GM12878 (cell line): Measurements from ENCODE around the gene RPL10. TPM values are rescaled to one million over a fixed set of nuclear protein-coding genes. Genes with fewer than 3 reads are reported as not detected.

ENCODE experiments used
- ATAC-seq: fragments of 200-7000 bp; cut with Tn5 transposase; 3 replicates; pipeline ENCODE4 v1.9.1; 2020; ENCODE audit warnings: mild to moderate bottlenecking, moderate library complexity
- BruUV-seq: library from RNA; stranded (reverse); fragments of 400-500 nt; replicated peaks from 2 replicates; lab custom pipeline; 2021; lab: Mats Ljungman, UMichigan
- CTCF ChIA-PET: fragments of 300-600 bp; sonication (Branson Sonifier 250); formaldehyde crosslinking; extraction: SDS; loops from one replicate; lab custom pipeline; 2021; ENCODE audit warnings: inconsistent platforms; lab: Yijun Ruan, JAX
- POLR2A ChIA-PET: fragments of 350-600 bp; formaldehyde crosslinking; extraction: SDS; loops from one replicate; lab custom pipeline; 2021; ENCODE audit warnings: inconsistent platforms; lab: Charles Lee
- RAD21 ChIA-PET: fragments of 300-600 bp; sonication (Branson Sonifier 250); formaldehyde crosslinking; loops from one replicate; lab custom pipeline; 2023; ENCODE audit warnings: antibody characterized with exemption; ENCODE audit not compliant: unreplicated experiment; lab: Charles Lee
- SMC1A ChIA-PET: fragments of 300-600 bp; sonication (Branson Sonifier 250); formaldehyde crosslinking; loops from one replicate; lab custom pipeline; 2023; ENCODE audit not compliant: unreplicated experiment, uncharacterized antibody; lab: Charles Lee
- DNase-seq: peaks from one replicate; pipeline ENCODE4 v3.0.0-alpha.2; 2011; ENCODE audit warnings: low read depth, low spot score
- FAIRE-seq: peaks from 3 replicates; lab custom pipeline; 2011; peaks lifted over from hg19 to GRCh38; lab: Jason Lieb, UNC
- H2AFZ ChIP-seq: 2 replicates; pipeline ENCODE4 v1.6.0; 2011; ENCODE audit warnings: low read depth, low read length, control low read depth; ENCODE audit not compliant: control insufficient read depth
- H3K27ac ChIP-seq: 2 replicates; pipeline ENCODE4 v1.5.1; 2011; ENCODE audit warnings: control low read depth; ENCODE audit not compliant: control insufficient read depth, insufficient read depth
- H3K27me3 ChIP-seq, 2 experiments: replicated peaks in 1 of 2; 2 replicates each; pipeline versions ENCODE4 v1.6.0 to v1.6.1; 2011; ENCODE audit warnings: low read length in 1 of 2; ENCODE audit not compliant: control insufficient read depth in 2 of 2, insufficient read depth in 2 of 2
- H3K36me3 ChIP-seq, 2 experiments: 2 replicates each; pipeline ENCODE4 v1.5.1; 2011; ENCODE audit warnings: low read length in 1 of 2; ENCODE audit not compliant: control insufficient read depth in 2 of 2, insufficient read depth in 2 of 2
- H3K4me1 ChIP-seq: 2 replicates; pipeline ENCODE4 v1.6.1; 2011; ENCODE audit warnings: mild to moderate bottlenecking, low read length, moderate library complexity, mixed read lengths; ENCODE audit not compliant: control insufficient read depth, insufficient read depth
- H3K4me2 ChIP-seq: 2 replicates; pipeline ENCODE4 v1.6.0; 2011; ENCODE audit warnings: control low read depth; ENCODE audit not compliant: control insufficient read depth, insufficient read depth
- H3K4me3 ChIP-seq: fragments of 200-600 bp; sonication (generic); 2 replicates; pipeline ENCODE4 v1.5.1; 2016
- H3K79me2 ChIP-seq: 2 replicates; pipeline ENCODE4 v1.6.0; 2011; ENCODE audit warnings: low read length; ENCODE audit not compliant: control insufficient read depth, insufficient read depth
- H3K9ac ChIP-seq: 2 replicates; pipeline ENCODE4 v1.8.0; 2011; ENCODE audit warnings: low read length, control low read depth, mixed read lengths; ENCODE audit not compliant: control insufficient read depth, insufficient read depth
- H3K9me3 ChIP-seq: replicated peaks from 3 replicates; pipeline ENCODE4 v1.5.1; 2011; ENCODE audit warnings: mild to moderate bottlenecking, low read length; ENCODE audit not compliant: control insufficient read depth, insufficient read depth
- H4K20me1 ChIP-seq: 2 replicates; pipeline ENCODE4 v1.6.0; 2011; ENCODE audit not compliant: control insufficient read depth, insufficient read depth
- BHLHE40 ChIP-seq, 2 experiments: fragments of 450-650 bp in 1 of 2; IDR thresholded peaks; 2 replicates each; pipeline ENCODE4 v1.6.1; 2011 to 2017; ENCODE audit warnings: low read depth in 2 of 2, borderline replicate concordance in 1 of 2, improper control_type of control experiment in 1 of 2, low read length in 1 of 2, mild to moderate bottlenecking in 1 of 2
- EED ChIP-seq: sonication (generic); IDR thresholded peaks from 2 replicates; pipeline ENCODE4 v1.6.1; 2016; ENCODE audit warnings: antibody characterized with exemption, low read depth
- EGR1 ChIP-seq, 2 experiments: IDR thresholded peaks; 1 replicate in 1 of 2; 2 replicates in 1 of 2; pipeline ENCODE4 v1.6.1; 2011 to 2012; ENCODE audit warnings: low read depth in 2 of 2, low read length in 2 of 2, borderline replicate concordance in 1 of 2, mild to moderate bottlenecking in 1 of 2, moderate library complexity in 1 of 2
- EP300 ChIP-seq, 2 experiments: fragments of 150-350 bp in 1 of 2; IDR thresholded peaks; 2 replicates each; pipeline ENCODE4 v1.6.1; 2011 to 2012; ENCODE audit warnings: low read depth in 2 of 2, low read length in 2 of 2, borderline replicate concordance in 1 of 2, improper control_type of control experiment in 1 of 2, inconsistent platforms in 1 of 2; ENCODE audit not compliant: control insufficient read depth in 1 of 2
- FOXM1 ChIP-seq: IDR thresholded peaks from 2 replicates; pipeline ENCODE4 v1.6.1; 2012; ENCODE audit warnings: low read depth, mild to moderate bottlenecking, inconsistent platforms, low read length, moderate library complexity
- GABPA ChIP-seq: IDR thresholded peaks from 2 replicates; pipeline ENCODE4 v1.6.1; 2014; ENCODE audit warnings: antibody characterized with exemption, low read depth, mild to moderate bottlenecking, inconsistent platforms
- HCFC1 ChIP-seq: fragments of 150-350 bp; IDR thresholded peaks from 2 replicates; pipeline ENCODE4 v1.6.1; 2014; ENCODE audit warnings: low read length
- MEF2A ChIP-seq: IDR thresholded peaks from 2 replicates; pipeline ENCODE4 v1.6.1; 2011; ENCODE audit warnings: low read depth, mild to moderate bottlenecking, low read length, moderate library complexity; ENCODE audit not compliant: insufficient read depth
- POLR2AphosphoS2 ChIP-seq: IDR thresholded peaks from 2 replicates; pipeline ENCODE4 v1.6.1; 2011; ENCODE audit warnings: low read depth, mild to moderate bottlenecking, low read length, improper control_type of control experiment, moderate library complexity
- POU2F2 ChIP-seq: IDR thresholded peaks from 3 replicates; pipeline ENCODE4 v1.6.1; 2011; ENCODE audit warnings: low read depth, mild to moderate bottlenecking, low read length, borderline replicate concordance
- RBBP5 ChIP-seq: fragments of 200-600 bp; sonication (generic); conservative IDR thresholded peaks from 2 replicates; pipeline ENCODE4 v1.6.1; 2016
- RELA ChIP-seq: fragments of 450-650 bp; IDR thresholded peaks from 2 replicates; pipeline ENCODE4 v1.8.0; 2014; ENCODE audit warnings: borderline replicate concordance; ENCODE audit not compliant: partially characterized antibody
- RUNX3 ChIP-seq: IDR thresholded peaks from 2 replicates; pipeline ENCODE4 v1.6.1; 2012; ENCODE audit warnings: low read length, inconsistent platforms
- SMC3 ChIP-seq: IDR thresholded peaks from 2 replicates; pipeline ENCODE4 v1.6.1; 2011; ENCODE audit warnings: low read length, improper control_type of control experiment, borderline replicate concordance
- TAF1 ChIP-seq: IDR thresholded peaks from 2 replicates; pipeline ENCODE4 v1.6.1; 2011; ENCODE audit warnings: mild to moderate bottlenecking, low read depth, low read length, borderline replicate concordance
- WGBS: methylation state at CpG from one replicate; pipeline ENCODE4 v1.1.6; 2016; ENCODE audit warnings: low lambda C conversion rate; ENCODE audit not compliant: insufficient replicate concordance, insufficient coverage; ENCODE audit errors: missing lambda C conversion rate; 5-methylcytosine and 5-hydroxymethylcytosine counted together
- in situ Hi-C: fragments of 300-500 bp; cut with MboI; formaldehyde crosslinking; loops from 9 replicates; pipeline ENCODE4 v1.14.3; 2018; ENCODE audit warnings: mixed read lengths
- intact Hi-C: fragments of 100-400 bp; cut with micrococcal nuclease; formaldehyde crosslinking; loops from one replicate; pipeline ENCODE4 v1.14.2; 2022; ENCODE audit not compliant: unreplicated experiment
- polyA plus RNA-seq, 11 experiments: library from polyadenylated mRNA; depleted of rRNA in 4 of 11; unstranded in 6 of 11; stranded (reverse) in 5 of 11; fragments of >200 nt; fragmentation: Nextera tagmentation in 4 of 11; fragmentation: Illumina TruSeq in 1 of 11; extraction: Ambion mirVana in 4 of 11; extraction: Trizol in 1 of 11; gene quantifications; 1 replicate in 1 of 11; 2 replicates in 10 of 11; pipeline versions ENCODE4 v1.2.1 to v1.2.3, GENCODE V29; 2011 to 2016; ENCODE audit warnings: inconsistent platforms in 2 of 11, missing spikeins in 2 of 11, low read depth in 1 of 11
- total RNA-seq, 4 experiments: library from RNA; depleted of rRNA in 3 of 4; stranded (reverse); fragments of >200 nt in 3 of 4; fragmentation: Illumina TruSeq in 1 of 4; extraction: Trizol in 1 of 4; gene quantifications; 2 replicates each; pipeline versions ENCODE4 v1.2.1 to v1.2.3, GENCODE V29; 2013 to 2021
- TF ChIP-seq, protein P1 (sequence below): IDR thresholded peaks from 2 replicates; pipeline ENCODE4 v1.6.1; 2011; ENCODE audit warnings: borderline replicate concordance, low read depth, mild to moderate bottlenecking, moderate library complexity, low read length; ENCODE audit not compliant: insufficient read depth, poor library complexity, severe bottlenecking

Gene RPL10
- total and polyA plus RNA-seq, 10 of the 15 experiments (the other 5 are each of a cell fraction or from before 2014, with no cell fraction given): 1,938 to 7,222 (median 4,494) TPM

DNA sequence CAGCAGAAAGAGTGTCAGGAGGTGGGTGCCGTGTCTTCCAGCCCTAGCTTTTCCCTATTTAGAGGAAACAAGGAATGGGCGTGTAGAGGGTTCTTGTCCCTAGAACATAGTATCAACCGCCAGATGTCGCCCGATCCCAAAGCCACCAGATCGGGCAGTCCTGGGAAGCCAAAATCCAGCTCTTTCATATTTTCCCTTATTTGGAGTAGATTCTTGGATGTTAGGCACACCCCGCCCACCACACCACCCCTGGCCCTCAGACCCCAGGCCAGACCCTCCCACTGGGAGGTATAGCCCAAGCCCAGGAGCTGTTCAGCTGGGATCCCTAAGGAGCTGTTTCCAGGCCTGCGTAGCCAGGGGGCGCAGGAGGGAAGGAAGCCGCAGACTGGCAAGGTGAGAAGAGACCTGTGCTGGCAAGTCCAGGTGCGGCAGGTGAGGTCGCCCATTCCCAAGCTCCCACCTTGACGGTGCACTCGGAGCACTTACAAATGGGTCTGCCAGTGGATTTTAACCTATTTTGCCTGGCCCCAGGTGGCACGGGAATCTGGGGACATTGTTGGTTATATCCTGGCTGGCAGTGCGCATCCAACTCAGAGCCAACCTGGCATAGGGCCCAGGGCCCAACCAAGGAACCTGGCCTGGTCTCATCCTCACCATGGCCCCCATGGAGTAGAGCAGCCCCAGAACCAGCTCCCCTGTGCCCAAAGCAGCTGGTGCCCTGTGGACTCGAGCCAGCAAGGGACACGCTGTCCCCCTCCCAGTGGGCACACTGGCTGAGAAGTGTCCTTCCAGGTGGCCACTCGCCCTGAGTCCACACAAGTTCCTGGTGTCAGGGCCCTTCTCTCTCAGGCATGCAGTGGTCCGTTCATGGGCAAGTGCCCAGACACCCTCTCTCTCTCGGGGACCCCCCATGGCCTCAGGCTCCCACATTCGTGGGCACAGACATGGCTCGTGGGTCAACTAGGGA lies 24.6 kb upstream of the RPL10 start (continued):
- TF ChIP-seq, protein P1, sequence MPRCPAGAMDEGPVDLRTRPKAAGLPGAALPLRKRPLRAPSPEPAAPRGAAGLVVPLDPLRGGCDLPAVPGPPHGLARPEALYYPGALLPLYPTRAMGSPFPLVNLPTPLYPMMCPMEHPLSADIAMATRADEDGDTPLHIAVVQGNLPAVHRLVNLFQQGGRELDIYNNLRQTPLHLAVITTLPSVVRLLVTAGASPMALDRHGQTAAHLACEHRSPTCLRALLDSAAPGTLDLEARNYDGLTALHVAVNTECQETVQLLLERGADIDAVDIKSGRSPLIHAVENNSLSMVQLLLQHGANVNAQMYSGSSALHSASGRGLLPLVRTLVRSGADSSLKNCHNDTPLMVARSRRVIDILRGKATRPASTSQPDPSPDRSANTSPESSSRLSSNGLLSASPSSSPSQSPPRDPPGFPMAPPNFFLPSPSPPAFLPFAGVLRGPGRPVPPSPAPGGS: no peak
- TF ChIP-seq SMC3: peak; percentile 22; the same call in 1 of the 2 replicates
- no peak for TF ChIP-seq FOXM1
- peak; percentile 49 for TF ChIP-seq EED
- TF ChIP-seq RUNX3: peak; percentile 55

DNA sequence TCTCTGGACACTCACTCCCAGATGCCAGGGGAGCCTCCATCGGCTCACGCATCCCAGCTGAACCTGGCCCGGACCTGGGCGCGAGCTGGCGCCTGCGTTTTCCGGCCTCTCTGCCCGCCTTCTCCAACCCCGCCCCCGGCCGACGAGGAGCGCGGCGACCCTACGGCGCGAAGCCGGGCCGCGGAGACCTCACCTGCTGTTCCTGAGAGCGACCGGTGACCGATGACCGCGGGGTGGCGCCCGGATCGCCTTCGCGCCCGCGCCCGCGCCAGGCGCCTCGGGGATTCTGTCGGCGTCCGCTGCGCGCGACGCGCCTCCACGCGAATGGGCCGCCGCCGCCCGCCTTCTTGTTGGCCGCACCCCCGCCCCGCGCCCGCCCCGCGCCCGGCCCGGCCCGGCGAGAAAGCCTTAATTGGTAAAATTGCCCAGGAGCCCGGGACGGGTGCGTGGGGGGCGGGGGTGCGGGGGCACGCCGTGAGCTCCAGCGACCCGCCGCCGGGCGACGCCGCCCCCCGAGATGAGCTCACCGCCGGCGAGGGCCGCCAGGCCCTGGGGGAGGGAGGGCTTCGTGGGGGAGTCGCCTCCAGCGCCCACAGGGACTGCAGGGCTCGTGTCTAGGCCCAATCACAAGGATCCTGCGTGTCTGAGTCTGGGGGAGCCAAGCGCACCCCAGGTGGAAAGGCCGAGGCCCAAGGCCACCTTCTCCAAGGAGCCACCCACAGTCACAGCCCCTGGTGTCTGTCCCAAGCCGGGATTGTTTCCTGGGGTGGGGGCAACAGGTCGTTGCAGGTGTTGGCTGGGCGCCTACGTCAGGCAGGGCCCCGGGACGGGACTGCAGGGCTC lies 23.6 kb upstream of the RPL10 start, which contains the start of gene FLNA:
FLNA (minus strand) TSS at position 322 of the 843 bp plus-strand sequence. CDS start 3,389 bp downstream, outside the sequence.
- Histone ChIP-seq H3K4me1 (peaks cover 11% of the 10 kb centered on the region), H3K9me3 (no peaks in the 10 kb centered on the region; the same call in 2 of the 3 replicates), H4K20me1 (no peaks in the 10 kb centered on the region), H3K27me3 (no peaks in the 10 kb centered on the region), H3K9ac (peak within 1 kb of the TSS; percentile 2; the same call in 1 of the 2 replicates), H3K4me3 (peak within 1 kb of the TSS; percentile 61; the same call in 1 of the 2 replicates), H3K27ac (no peak within 1 kb of the TSS), H3K4me2 (peak within 1 kb of the TSS; percentile 55), H3K79me2 (peaks cover 20% of the 10 kb centered on the region), H2AFZ (peak within 1 kb of the TSS; percentile 41; the same call in 1 of the 2 replicates), H3K36me3 (no peaks in the 10 kb centered on the region)
- no TSS peak for BruUV-seq
- 29% methylated on average over 60 of the region's 95 CpGs for WGBS
- RAD21 ChIA-PET: interaction anchor here (0.9 to 2.4 kb wide), 8 partner anchors 9 to 162 kb away, joined by 3 to 12 read pairs (median 4); no protein-coding TSS in a partner anchor
- no peak for FAIRE-seq
- in situ Hi-C loops: loop anchor here (5.0 kb wide), 2 partner anchors 163 to 442 kb away; no protein-coding TSS in a partner anchor
- ATAC-seq: no peak
- intact Hi-C loops: loop anchor here (5.0 to 10.0 kb wide), 2 partner anchors 50 to 447 kb away; partner anchors contain the start of genes ARHGAP4 and ATP6AP1
- SMC1A ChIA-PET: interaction anchor here (1.4 to 2.0 kb wide), 3 partner anchors 8 to 158 kb away, joined by 4 to 10 read pairs (median 7); partner anchors contain the start of gene RPL10
- CTCF ChIA-PET: interaction anchor here (0.9 to 2.0 kb wide), 14 partner anchors 8 to 173 kb away, joined by 3 to 21 read pairs (median 8); partner anchors contain the start of genes ATP6AP1 and IKBKG
- POLR2A ChIA-PET: interaction anchor here (0.6 to 1.8 kb wide), 4 partner anchors 9 to 153 kb away, joined by 3 to 6 read pairs (median 6); partner anchors contain the start of gene RPL10
- DNase-seq: no peak
- TF ChIP-seq MEF2A (no peak), POLR2AphosphoS2 (no peak), GABPA (no peak), RBBP5 (no peak), EGR1 (IDR thresholded peaks at IDR 0.05; ENCODE audit: borderline replicate concordance in 1 of 2, low read depth in 2 of 2, low read length in 2 of 2) (0 out of 3 replicates have a peak, but pooled peaks of 1 of the 2 experiments have one; percentile 29), SMC3 (peak; percentile 9; the same call in 1 of the 2 replicates), BHLHE40 (IDR thresholded peaks at IDR 0.05; ENCODE audit: borderline replicate concordance in 1 of 2, low read depth in 2 of 2, low read length in 1 of 2) (peak in 1 of 2 experiments; percentile 37; a peak in 1 of 4 replicates), TAF1 (no peak), HCFC1 (no peak), POU2F2 (no peak), RELA (no peak), EP300 (IDR thresholded peaks at IDR 0.05; ENCODE audit: borderline replicate concordance in 1 of 2, control insufficient read depth in 1 of 2, low read depth in 2 of 2, low read length in 2 of 2) (no peak)
